GM18526 (cell line): ENCODE data around the gene KIAA0825.

Source experiments
- POLR2A ChIP-seq: IDR thresholded peaks from 3 replicates; pipeline ENCODE4 v1.6.1; 2011; ENCODE audit not compliant: insufficient read length; ENCODE audit errors: extremely low read depth

KIAA0825 gene

GRCh38 chr5:94480486-94480885, 137.9 kb downstream of the KIAA0825 start:
- no peak for TF ChIP-seq POLR2A

- no peak for TF ChIP-seq POLR2A
Observed at GRCh38 chr5:94473936-94474335, 144.5 kb downstream of the KIAA0825 start.

- no peak for TF ChIP-seq POLR2A
Observed at GRCh38 chr5:94471521-94471920, 146.9 kb downstream of the KIAA0825 start.

GRCh38 chr5:94470802-94471201, 147.6 kb downstream of the KIAA0825 start:
- no peak for TF ChIP-seq POLR2A

- TF ChIP-seq POLR2A, result no peak
Observed at GRCh38 chr5:94469894-94470329, 148.5 kb downstream of the KIAA0825 start.

GRCh38 chr5:94467954-94468930, 150.2 kb downstream of the KIAA0825 start:
- TF ChIP-seq POLR2A, result no peak

GRCh38 chr5:94467346-94467953, 151.0 kb downstream of the KIAA0825 start:
- no peak for TF ChIP-seq POLR2A

GRCh38 chr5:94463739-94464138, 154.7 kb downstream of the KIAA0825 start:
- TF ChIP-seq POLR2A, result no peak

- no peak for TF ChIP-seq POLR2A
Observed at GRCh38 chr5:94461131-94461530, 157.3 kb downstream of the KIAA0825 start.

- no peak for TF ChIP-seq POLR2A
Observed at GRCh38 chr5:94459915-94460314, 158.5 kb downstream of the KIAA0825 start.

- TF ChIP-seq POLR2A, result no peak
Observed at GRCh38 chr5:94457788-94458187, 160.6 kb downstream of the KIAA0825 start.

GRCh38 chr5:94445726-94446125, 172.7 kb downstream of the KIAA0825 start:
- no peak for TF ChIP-seq POLR2A

GRCh38 chr5:94442991-94443390, 175.4 kb downstream of the KIAA0825 start:
- TF ChIP-seq POLR2A, result no peak

- TF ChIP-seq POLR2A, result no peak
Observed at GRCh38 chr5:94442076-94442475, 176.3 kb downstream of the KIAA0825 start.

GRCh38 chr5:94440015-94440414, 178.4 kb downstream of the KIAA0825 start:
- no peak for TF ChIP-seq POLR2A
